Hematopoietic multipotent progenitor cell treated with erythropoietin and hydrocortisone succinate and interleukin-3 and kit ligand, for 15 days (in vitro differentiated cells): ENCODE measurements around the gene FARP1.

Experiments
- DNase-seq: peaks from one replicate; pipeline ENCODE4 v3.0.0-alpha.2; 2015; ENCODE audit warnings: low spot score

Gene FARP1

DNA sequence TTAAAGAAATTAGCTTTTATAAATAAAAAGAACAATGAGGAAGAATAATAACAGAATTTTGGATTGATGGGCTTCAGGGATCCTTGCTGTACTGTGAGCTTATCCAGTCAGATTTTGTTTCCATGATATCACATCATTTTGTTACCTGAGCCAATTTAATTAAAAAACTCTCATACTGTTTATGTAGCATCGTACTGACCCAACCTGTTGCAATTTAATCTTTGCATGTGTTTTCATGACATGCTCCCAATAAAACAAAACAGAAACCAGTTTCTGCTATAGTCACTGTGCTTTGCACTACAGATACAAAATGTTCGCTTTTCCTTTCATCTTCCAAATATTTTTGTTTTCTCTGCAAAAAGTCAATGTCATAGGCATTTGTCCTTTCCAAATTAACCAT lies 143.9 kb downstream of the FARP1 start:
- no peak for DNase-seq

- DNase-seq: no peak
Measured at GRCh38 chr13:98288211-98288610, 145.3 kb downstream of the FARP1 start.

DNA sequence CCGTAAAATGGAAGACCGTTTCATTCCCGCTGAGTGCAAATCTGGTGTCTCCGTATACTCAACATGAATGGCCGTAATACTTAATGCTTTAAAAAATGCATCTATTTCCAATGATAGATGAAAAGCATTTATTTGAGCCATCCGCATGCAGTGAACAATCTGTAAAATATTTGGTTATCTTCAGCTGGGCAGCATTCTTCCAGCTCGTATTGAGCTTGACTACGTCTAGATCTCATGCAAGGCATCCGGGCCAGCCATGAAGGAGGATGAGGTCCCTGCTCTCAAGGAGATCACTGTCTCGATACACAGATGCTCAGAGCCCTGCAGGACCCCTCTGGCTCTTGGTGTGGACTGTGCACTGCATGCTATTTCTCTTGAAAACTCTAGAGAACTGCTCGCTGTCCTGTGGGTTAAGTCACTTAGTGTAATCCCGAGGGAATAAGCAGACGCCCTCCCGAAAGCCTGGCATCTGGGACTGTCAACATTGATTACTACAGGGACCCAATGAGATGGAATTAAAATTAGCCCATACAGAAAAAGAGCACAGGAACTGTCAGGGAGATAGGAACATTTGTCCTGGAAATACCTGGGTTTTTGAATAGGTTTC lies 146.5 kb downstream of the FARP1 start:
- no peak for DNase-seq

DNA sequence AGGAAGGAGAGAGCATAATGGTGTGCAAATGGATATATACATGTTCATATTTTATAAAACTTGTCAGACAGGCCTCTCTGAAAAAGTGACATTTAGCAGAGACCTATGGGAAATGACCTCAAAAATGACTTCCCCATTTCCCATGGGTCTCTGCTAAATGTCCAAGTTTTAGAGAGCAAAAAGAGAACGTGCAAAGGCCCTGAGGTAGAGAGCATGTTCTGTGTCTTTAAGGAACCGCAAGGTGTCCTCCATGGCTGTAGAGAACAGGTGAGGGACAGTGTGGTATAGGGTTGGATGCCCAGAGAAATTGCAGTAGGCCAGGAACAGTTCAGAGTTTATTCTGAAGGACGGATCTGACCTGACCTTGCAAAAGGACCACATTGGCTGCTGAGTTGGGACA lies 147.4 kb downstream of the FARP1 start:
- no peak for DNase-seq

- no peak for DNase-seq
Measured at GRCh38 chr13:98291658-98292057, 148.8 kb downstream of the FARP1 start.

DNA sequence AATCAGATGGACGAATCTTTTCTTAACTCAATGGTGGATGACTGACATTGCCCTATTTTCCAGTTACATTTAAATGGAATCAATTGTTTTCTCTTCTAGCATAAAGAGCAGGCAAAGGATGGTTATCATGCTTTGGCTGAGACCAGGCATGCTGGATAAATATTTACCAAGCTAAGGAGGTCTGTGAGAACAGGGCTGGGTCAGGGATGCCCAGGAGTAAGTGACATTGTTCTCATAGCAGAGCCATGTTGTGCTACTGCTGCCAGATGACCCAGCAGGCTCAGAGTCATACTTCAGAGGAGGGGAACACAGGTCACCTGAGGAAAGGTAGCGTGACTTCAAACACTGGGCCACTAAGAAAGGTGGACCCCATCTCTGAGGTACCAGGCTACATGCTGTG lies 150.2 kb downstream of the FARP1 start:
- DNase-seq: no peak

GRCh38 chr13:98293570-98294142 lies 150.8 kb downstream of the FARP1 start:
- DNase-seq: no peak

DNA sequence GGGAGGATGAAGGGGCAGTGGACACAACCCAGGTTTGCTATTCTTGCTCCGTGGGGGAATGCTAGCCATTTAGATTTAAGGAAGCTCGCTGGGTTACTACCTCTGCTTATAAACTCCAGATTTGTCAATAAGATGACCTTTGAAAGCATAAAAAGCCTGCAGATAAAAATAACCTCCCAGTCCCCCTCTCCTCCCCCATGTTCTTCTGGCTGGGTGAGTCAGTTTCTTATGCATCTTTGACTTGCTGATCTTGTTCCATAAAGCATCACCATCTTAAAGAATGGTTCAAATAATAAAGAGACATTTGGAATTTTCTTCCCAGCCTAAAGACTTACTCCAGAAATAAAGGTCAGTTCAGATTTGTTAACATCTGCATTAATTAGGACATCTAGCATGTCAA lies 152.5 kb downstream of the FARP1 start:
- no peak for DNase-seq

- no peak for DNase-seq
Measured at GRCh38 chr13:98297051-98297450, 154.2 kb downstream of the FARP1 start.

GRCh38 chr13:98297745-98298144 lies 154.9 kb downstream of the FARP1 start:
- DNase-seq: no peak

DNA sequence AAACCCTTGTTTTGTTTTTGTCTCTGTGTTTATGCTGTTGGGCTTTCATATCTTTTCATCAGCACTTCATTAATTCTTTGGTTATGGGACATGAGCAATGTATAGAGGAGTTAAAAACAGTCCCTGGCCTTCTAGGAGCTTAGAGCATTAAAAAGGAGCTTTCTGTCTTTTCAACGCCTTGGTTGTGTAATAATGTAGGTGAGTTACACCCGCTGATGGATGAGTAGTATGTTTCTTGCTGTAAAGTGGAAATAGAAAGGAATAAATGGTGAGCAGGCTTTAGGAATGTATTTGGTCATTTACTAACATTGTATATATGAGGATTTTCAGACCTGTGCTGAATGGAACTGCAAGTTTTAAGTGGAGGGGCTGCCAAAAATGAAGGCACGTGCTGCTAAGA lies 155.7 kb downstream of the FARP1 start:
- DNase-seq: no peak

- no peak for DNase-seq
Measured at GRCh38 chr13:98299235-98299965, 156.5 kb downstream of the FARP1 start.

DNA sequence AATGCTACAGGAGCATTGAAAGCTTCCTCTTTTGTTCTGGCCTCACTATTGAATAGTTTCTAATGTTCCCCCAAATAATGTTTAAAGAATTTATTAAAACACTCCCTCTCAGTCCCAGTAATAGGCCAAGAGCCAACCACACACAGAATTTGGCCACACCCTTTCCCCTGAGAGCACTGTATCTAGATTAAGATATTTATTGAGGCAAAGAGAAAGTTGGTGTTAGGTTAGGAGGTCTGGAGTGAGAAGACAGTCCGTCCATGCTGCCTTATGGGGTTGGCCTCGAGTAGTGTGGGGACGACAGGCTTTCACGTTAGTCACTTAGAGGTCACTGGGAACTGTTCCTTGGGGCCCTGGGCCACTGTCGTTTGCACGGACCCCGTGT lies 157.1 kb downstream of the FARP1 start:
- DNase-seq: no peak

GRCh38 chr13:98300956-98301641 lies 158.2 kb downstream of the FARP1 start:
- DNase-seq: no peak

- DNase-seq: no peak
Measured at GRCh38 chr13:98301721-98302120, 158.8 kb downstream of the FARP1 start.

GRCh38 chr13:98303858-98304257 lies 161.0 kb downstream of the FARP1 start:
- no peak for DNase-seq

- no peak for DNase-seq
Measured at GRCh38 chr13:98305670-98306069, 162.8 kb downstream of the FARP1 start.

DNA sequence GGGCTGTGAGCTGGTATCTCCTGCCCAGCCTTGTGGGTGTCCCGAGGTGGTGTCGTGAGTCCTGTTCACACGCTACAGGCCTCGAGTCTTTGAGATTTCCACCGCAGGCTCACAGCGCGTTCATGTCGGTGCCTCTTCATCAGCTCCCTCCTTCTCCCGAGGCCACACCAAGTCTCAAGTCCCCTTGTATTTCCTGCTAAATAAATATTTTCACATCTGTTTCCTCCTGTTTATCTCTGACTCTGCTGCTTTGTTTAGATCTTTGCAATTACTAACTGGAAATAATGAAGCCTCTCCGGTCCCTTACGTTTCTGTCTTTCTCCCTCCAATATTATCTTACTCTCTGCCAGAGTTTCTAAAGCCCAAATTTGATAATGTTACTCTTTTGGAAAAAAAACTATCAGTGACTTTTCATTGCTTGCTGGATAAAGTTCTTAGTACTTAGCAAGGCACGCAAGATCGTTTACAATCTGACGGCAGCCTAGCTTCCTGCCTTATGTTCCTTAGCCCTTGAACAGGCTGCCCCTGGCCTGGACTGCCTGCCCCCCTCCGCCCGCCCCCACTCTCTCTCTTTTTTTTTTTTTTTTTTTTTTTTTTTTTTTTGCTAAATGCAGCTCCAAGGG lies 164.7 kb downstream of the FARP1 start:
- DNase-seq: no peak

DNA sequence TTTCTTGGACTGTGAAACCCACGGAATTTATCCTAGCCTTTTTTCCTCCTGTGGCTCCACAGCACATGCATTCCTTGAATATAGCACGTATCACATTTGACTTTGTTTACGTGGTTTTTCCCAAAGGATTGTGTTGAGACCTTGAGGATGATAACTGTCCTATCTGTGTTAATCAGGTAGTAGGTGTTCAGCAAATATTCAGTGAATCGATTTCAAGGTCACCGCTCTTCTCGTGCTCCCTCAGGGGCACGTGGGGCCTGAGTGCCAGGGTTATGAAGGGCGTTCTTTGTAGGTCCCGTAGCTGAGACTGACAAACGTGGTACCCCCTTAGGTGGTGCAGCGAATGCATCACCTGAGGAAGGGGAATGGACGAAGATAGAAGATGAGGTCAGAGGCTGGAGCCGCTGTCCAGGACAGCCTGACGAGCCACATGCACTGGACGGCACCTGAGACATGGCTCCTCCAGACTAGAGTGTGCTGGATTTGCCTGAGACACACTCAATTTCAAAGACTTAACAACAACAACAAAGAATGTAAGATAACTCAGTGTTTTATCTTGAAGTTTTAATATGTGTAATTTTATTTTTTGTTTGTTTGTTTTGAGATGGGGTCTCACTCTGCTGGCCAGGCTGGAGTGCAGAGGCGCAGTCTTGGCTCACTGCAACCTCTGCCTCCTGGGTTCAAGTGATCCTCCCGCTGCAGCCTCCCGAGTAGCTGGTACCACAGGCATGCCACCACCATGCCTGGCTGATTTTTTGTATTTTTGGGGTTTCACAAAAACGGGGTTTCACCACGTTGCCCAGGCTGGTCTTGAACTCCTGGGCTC lies 165.4 kb downstream of the FARP1 start:
- DNase-seq: no peak

GRCh38 chr13:98309569-98310335 lies 166.9 kb downstream of the FARP1 start:
- no peak for DNase-seq
